K562 (cell line): ENCODE results near the gene ZBTB9. TPM values are rescaled to one million over a fixed set of nuclear protein-coding genes. Genes with fewer than 3 reads are reported as not detected.

ENCODE experiments used
- CHD1 ChIP-seq: fragments of 200-600 bp; sonication (generic); IDR thresholded peaks from one replicate; pipeline ENCODE4 v1.6.1; 2012; ENCODE audit warnings: mild to moderate bottlenecking, moderate library complexity, low read length, inconsistent platforms
- CREB3L1 ChIP-seq: fragments of 450-650 bp; IDR thresholded peaks from 2 replicates; pipeline ENCODE4 v1.6.1; 2014; ENCODE audit warnings: low read depth, mild to moderate bottlenecking, moderate library complexity, borderline replicate concordance
- ELF2 ChIP-seq: fragments of 250-450 bp; sonication (Bioruptor Pico); IDR thresholded peaks from 2 replicates; pipeline ENCODE4 v1.5.0; 2021; ENCODE audit warnings: mild to moderate bottlenecking
- ESRRB ChIP-seq: fragments of 250-450 bp; sonication (Bioruptor Pico); IDR thresholded peaks from 2 replicates; pipeline ENCODE4 v1.5.0; 2020; ENCODE audit warnings: mild to moderate bottlenecking, moderate library complexity, borderline replicate concordance
- HMGXB4 ChIP-seq: sonication (generic); formaldehyde crosslinking; IDR thresholded peaks from 2 replicates; pipeline ENCODE4 v1.8.1; 2023; ENCODE audit warnings: mild to moderate bottlenecking, missing genetic modification reagents
- HNRNPLL ChIP-seq: fragments of 200-400 bp; formaldehyde crosslinking; IDR thresholded peaks from 2 replicates; pipeline ENCODE4 v1.6.1; 2017; ENCODE audit warnings: low read length, low read depth, mild to moderate bottlenecking; ENCODE audit not compliant: poor library complexity, severe bottlenecking
- MAZ ChIP-seq, 2 experiments: fragments of 450-650 bp in 1 of 2; sonication (generic) in 1 of 2; formaldehyde crosslinking; IDR thresholded peaks in 1 of 2; conservative IDR thresholded peaks in 1 of 2; 2 replicates each; pipeline versions ENCODE4 v1.4.0 to v1.5.0; 2020; ENCODE audit warnings: mild to moderate bottlenecking in 1 of 2, missing genetic modification reagents in 1 of 2
- MCM3 ChIP-seq: fragments of 450-650 bp; IDR thresholded peaks from 2 replicates; pipeline ENCODE4 v1.6.1; 2016
- MTA1 ChIP-seq: fragments of 450-650 bp; IDR thresholded peaks from 2 replicates; pipeline ENCODE4 v1.6.1; 2017; ENCODE audit warnings: borderline replicate concordance
- NR1H2 ChIP-seq: sonication (generic); formaldehyde crosslinking; IDR thresholded peaks from 2 replicates; pipeline ENCODE4 v1.4.0; 2020; ENCODE audit warnings: mild to moderate bottlenecking, missing genetic modification reagents
- PCBP1 ChIP-seq: fragments of 200-400 bp; formaldehyde crosslinking; IDR thresholded peaks from 2 replicates; pipeline ENCODE4 v1.6.1; 2018; ENCODE audit warnings: mild to moderate bottlenecking, low read depth, low read length; ENCODE audit not compliant: poor library complexity, severe bottlenecking
- POLR2AphosphoS2 ChIP-seq: IDR thresholded peaks from 2 replicates; pipeline ENCODE4 v1.6.1; 2012; ENCODE audit warnings: low read length, improper control_type of control experiment
- RBFOX2 ChIP-seq: fragments of 200-400 bp; formaldehyde crosslinking; IDR thresholded peaks from 2 replicates; pipeline ENCODE4 v1.6.1; 2017; ENCODE audit warnings: low read depth, mild to moderate bottlenecking, low read length, moderate library complexity
- SETDB1 ChIP-seq: IDR thresholded peaks from one replicate; pipeline ENCODE4 v1.6.1; 2012; ENCODE audit warnings: low read length, control low read depth, inconsistent platforms
- TRIM25 ChIP-seq: fragments of 450-650 bp; IDR thresholded peaks from 2 replicates; pipeline ENCODE4 v1.7.0; 2016; ENCODE audit warnings: borderline replicate concordance
- ZNF436 ChIP-seq: fragments of 250-450, 450-650 bp; sonication (Bioruptor Pico); formaldehyde crosslinking; IDR thresholded peaks from 2 replicates; pipeline ENCODE4 v1.7.0; 2020; ENCODE audit warnings: mild to moderate bottlenecking
- ZNF830 ChIP-seq: fragments of 250-450 bp; sonication (Bioruptor Pico); IDR thresholded peaks from 2 replicates; pipeline ENCODE4 v1.5.0; 2021; ENCODE audit warnings: mild to moderate bottlenecking
- polyA plus RNA-seq, 8 experiments: library from polyadenylated mRNA; depleted of rRNA in 4 of 8; stranded (reverse) in 5 of 8; unstranded in 3 of 8; fragments of >200 nt; fragmentation: Nextera tagmentation in 2 of 8; fragmentation: Illumina TruSeq in 1 of 8; extraction: Ambion mirVana in 2 of 8; extraction: Trizol in 1 of 8; gene quantifications; 2 replicates each; pipeline versions ENCODE4 v1.2.1 to v1.2.3, GENCODE V29; 2011 to 2014; ENCODE audit warnings: inconsistent platforms in 1 of 8, missing spikeins in 1 of 8
- total RNA-seq, 7 experiments: library from RNA; depleted of rRNA in 6 of 7; stranded (reverse); fragments of >200 nt in 6 of 7; fragmentation: Illumina TruSeq in 2 of 7; extraction: Trizol in 2 of 7; gene quantifications; 2 replicates each; pipeline versions ENCODE4 v1.2.1 to v1.2.3, GENCODE V29; 2011 to 2021; ENCODE audit warnings: low replicate concordance in 1 of 7
- TF ChIP-seq, protein P1 (sequence below): fragments of 250-450 bp; sonication (Bioruptor Pico); IDR thresholded peaks from 2 replicates; pipeline ENCODE4 v1.8.0; 2021; ENCODE audit warnings: moderate library complexity, mild to moderate bottlenecking, inconsistent platforms
- TF ChIP-seq, protein P2 (sequence below): conservative IDR thresholded peaks from 2 replicates; pipeline ENCODE4 v1.6.1; 2011; ENCODE audit warnings: low read depth, mild to moderate bottlenecking, low read length; ENCODE audit not compliant: control insufficient read depth

Gene ZBTB9
- total and polyA plus RNA-seq, 9 of the 15 experiments (the other 6 are each of a cell fraction or from before 2014, with no cell fraction given): 1.9 to 19.5 (median 10.4) TPM

DNA sequence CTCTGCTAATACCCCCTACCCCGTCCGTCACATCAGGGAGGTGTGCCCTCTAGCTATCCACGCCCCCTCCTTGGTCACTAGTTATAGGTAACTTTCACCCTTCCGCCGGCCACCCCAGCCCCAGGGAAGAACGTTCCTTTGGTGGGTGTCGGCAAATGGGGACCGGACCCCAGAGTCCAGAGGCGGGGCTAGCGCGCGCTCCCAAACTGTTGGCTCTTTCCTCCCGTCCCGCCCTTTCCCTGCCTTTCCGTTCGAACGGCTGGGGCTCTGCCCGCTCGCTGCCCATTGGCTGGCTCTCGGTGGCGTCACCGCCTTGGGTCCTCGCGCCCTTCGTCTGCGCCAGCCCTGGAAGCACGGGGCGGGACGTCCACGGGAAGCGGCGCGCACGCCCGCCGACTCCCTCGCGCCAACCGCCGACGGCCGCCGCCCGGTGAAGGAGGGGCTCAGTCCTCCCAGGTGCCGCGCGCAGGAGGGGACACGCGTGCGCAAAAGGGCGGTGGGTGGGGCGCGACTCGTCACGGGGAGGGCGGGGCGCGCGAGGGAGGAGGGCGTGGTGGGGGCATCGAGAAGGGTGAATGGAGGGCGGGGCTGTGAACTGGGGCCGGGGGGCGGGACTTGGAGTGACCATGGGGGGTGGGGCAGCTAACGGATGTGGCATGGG is 44.2 kb upstream of the ZBTB9 start (continued):
- TF ChIP-seq MCM3: no peak
- TF ChIP-seq, protein P1, sequence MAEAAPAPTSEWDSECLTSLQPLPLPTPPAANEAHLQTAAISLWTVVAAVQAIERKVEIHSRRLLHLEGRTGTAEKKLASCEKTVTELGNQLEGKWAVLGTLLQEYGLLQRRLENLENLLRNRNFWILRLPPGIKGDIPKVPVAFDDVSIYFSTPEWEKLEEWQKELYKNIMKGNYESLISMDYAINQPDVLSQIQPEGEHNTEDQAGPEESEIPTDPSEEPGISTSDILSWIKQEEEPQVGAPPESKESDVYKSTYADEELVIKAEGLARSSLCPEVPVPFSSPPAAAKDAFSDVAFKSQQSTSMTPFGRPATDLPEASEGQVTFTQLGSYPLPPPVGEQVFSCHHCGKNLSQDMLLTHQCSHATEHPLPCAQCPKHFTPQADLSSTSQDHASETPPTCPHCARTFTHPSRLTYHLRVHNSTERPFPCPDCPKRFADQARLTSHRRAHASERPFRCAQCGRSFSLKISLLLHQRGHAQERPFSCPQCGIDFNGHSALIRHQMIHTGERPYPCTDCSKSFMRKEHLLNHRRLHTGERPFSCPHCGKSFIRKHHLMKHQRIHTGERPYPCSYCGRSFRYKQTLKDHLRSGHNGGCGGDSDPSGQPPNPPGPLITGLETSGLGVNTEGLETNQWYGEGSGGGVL: no peak
- TF ChIP-seq ZNF436 (CRISPR knock-in tag): no peak
- peak; percentile 13; the same call in 1 of the 2 replicates for TF ChIP-seq HMGXB4 (CRISPR knock-in tag)
- TF ChIP-seq CHD1: no peak
- peak; percentile 66; the same call in 1 of the 2 replicates for TF ChIP-seq ESRRB
- peak; percentile 86; the same call in 1 of the 2 replicates for TF ChIP-seq ZNF830
- TF ChIP-seq, protein P2, sequence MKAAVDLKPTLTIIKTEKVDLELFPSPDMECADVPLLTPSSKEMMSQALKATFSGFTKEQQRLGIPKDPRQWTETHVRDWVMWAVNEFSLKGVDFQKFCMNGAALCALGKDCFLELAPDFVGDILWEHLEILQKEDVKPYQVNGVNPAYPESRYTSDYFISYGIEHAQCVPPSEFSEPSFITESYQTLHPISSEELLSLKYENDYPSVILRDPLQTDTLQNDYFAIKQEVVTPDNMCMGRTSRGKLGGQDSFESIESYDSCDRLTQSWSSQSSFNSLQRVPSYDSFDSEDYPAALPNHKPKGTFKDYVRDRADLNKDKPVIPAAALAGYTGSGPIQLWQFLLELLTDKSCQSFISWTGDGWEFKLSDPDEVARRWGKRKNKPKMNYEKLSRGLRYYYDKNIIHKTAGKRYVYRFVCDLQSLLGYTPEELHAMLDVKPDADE: peak; percentile 77; the same call in 1 of the 2 replicates
- peak; percentile 65 for TF ChIP-seq HNRNPLL
- peak; percentile 89 for TF ChIP-seq RBFOX2
- peak; percentile 25; the same call in 1 of the 2 replicates for TF ChIP-seq ELF2 (CRISPR knock-in tag)
- TF ChIP-seq TRIM25: no peak
- TF ChIP-seq POLR2AphosphoS2: peak; percentile 100
- peak in 1 of 2 experiments; percentile 95 for TF ChIP-seq MAZ (CRISPR knock-in tag; conservative IDR thresholded peaks at IDR 0.05 in 1 of 2, IDR thresholded peaks at IDR 0.05 in 1 of 2)
- no peak for TF ChIP-seq PCBP1
- TF ChIP-seq MTA1: peak; percentile 94
- peak; percentile 64 for TF ChIP-seq CREB3L1
- no peak for TF ChIP-seq NR1H2 (CRISPR knock-in tag)
- no peak for TF ChIP-seq SETDB1
